ENCODE results near the gene UBE2O. TPM values are rescaled to one million over a fixed set of nuclear protein-coding genes. Genes with fewer than 3 reads are reported as not detected.

UBE2O gene
- polyA plus RNA-seq, 4 donors: 5.7 to 19.7 (median 9.6) TPM

Other genes starting within 250 kb of the UBE2O start
- 10 to 100 TPM; 13.9 to 30.6 (median 21.6) TPM for gene RNF157, start 212.7 kb downstream of the UBE2O start, polyA plus RNA-seq
- gene UBALD2, start 187.8 kb downstream of the UBE2O start, polyA plus RNA-seq: 100 to 1,000 TPM in 2 of 4 donors, 10 to 100 TPM in 2; 53.1 to 118 (median 84.0) TPM
- 1 to 10 TPM; 2.4 to 3.0 (median 2.6) TPM for gene QRICH2, start 144.9 kb downstream of the UBE2O start, polyA plus RNA-seq
- 10 to 100 TPM; 32.2 to 46.7 (median 33.7) TPM for gene PRPSAP1, start 99.2 kb downstream of the UBE2O start, polyA plus RNA-seq
- gene SPHK1, start 68.5 kb downstream of the UBE2O start, polyA plus RNA-seq: 10 to 100 TPM in 3 of 4 donors, 1 to 10 TPM in 1; 1.0 to 12.7 (median 11.1) TPM
- under 1 TPM in 1 of 4 donors, not detected in 3; 0.18 TPM for gene AANAT, start 14.5 kb upstream of the UBE2O start, polyA plus RNA-seq
- gene RHBDF2, start 48.3 kb upstream of the UBE2O start, polyA plus RNA-seq: 10 to 100 TPM in 2 of 4 donors, 1 to 10 TPM in 2; 2.0 to 43.2 (median 10.9) TPM
- 10 to 100 TPM in 3 of 4 donors, 1 to 10 TPM in 1; 1.1 to 35.4 (median 12.0) TPM for gene CYGB, start 84.6 kb upstream of the UBE2O start, polyA plus RNA-seq
- gene PRCD, start 86.9 kb upstream of the UBE2O start, polyA plus RNA-seq: 1 to 10 TPM in 3 of 4 donors, not detected in 1; 1.6 to 3.4 (median 2.2) TPM
- 1 to 10 TPM in 3 of 4 donors, not detected in 1; 1.1 to 5.3 (median 2.7) TPM for gene ST6GALNAC2, start 132.7 kb upstream of the UBE2O start, polyA plus RNA-seq
- 100 to 1,000 TPM in 1 of 4 donors, 10 to 100 TPM in 3; 18.6 to 179 (median 78.2) TPM for gene ST6GALNAC1, start 190.6 kb upstream of the UBE2O start, polyA plus RNA-seq

All from small intestine (tissue), 4 donors.